ENCODE data around the gene GAK. TPM values are rescaled to one million over a fixed set of nuclear protein-coding genes. Genes with fewer than 3 reads are reported as not detected.

Gene GAK
- total and polyA plus RNA-seq, 2 of the 13 experiments (the other 11 are each of a cell fraction or from before 2014, with no cell fraction given), result 17.5 to 44.3 TPM

DNA sequence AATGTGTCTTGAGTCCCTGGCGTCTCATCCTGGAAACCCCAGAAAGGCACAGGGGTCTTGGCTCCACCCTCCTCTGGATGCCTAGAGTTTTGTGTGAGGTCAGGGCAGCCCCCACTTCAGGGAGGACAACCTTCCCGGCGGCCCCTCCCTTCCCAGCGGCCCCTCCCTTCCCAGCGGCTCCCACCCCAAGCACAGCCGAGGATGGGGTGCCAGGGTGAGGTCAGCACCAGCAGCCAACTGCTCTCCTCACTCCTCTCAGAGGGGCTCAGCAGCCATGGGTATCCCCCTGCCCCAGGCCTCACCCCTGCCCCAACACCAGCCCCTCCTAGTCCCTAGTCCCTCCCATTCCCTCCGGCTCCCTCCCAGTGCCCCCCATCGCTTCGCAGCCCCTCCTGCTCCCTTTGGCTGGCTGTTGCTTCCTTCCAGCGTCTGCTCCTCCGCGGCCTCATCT lies 23.8 kb upstream of the GAK start:
- H3K4me2 ChIP-seq (ENCODE audit: low read depth, low read length), result no peak overlapping the region
- POLR2A ChIA-PET, result no interaction called here
- H3K36me3 ChIP-seq (replicated peaks in 1 of 2; ENCODE audit: control insufficient read depth in 1 of 2, insufficient read depth in 2 of 2, low read length in 2 of 2), result no peaks in the 10 kb centered on the region
- H3K9ac ChIP-seq (ENCODE audit: insufficient read depth, low read depth, low read length), result no peak overlapping the region
- H4K20me1 ChIP-seq (ENCODE audit: insufficient read depth, low read length), result no peaks in the 10 kb centered on the region
- in situ Hi-C loops (cut with HindIII; ENCODE audit: extremely low pct_ligation_motif_present, low pct_unique_long_range_greater_than_20kb), result no loop called here
- H3K27me3 ChIP-seq (ENCODE audit: control insufficient read depth in 1 of 2, insufficient read depth in 2 of 2, low read length in 2 of 2), result no peaks in the 10 kb centered on the region
- DNase-seq (ENCODE audit: low spot score) (no peak), ATAC-seq (no peak), FAIRE-seq (no peak)
- H2AFZ ChIP-seq (ENCODE audit: low read length), result no peak overlapping the region
- H3K4me1 ChIP-seq (ENCODE audit: insufficient read depth, low read length), result no peaks in the 10 kb centered on the region
- no peak overlapping the region for H3K4me3 ChIP-seq (replicated peaks in 1 of 3; ENCODE audit: insufficient read depth in 1 of 3, low read depth in 2 of 3, low read length in 3 of 3)
- TF ChIP-seq FOXA3 (CRISPR knock-in tag; IDR thresholded peaks at IDR 0.05) (no peak), RFX3 (CRISPR knock-in tag; IDR thresholded peaks at IDR 0.05) (no peak), RXRA (CRISPR knock-in tag; IDR thresholded peaks at IDR 0.05) (no peak), ZSCAN29 (CRISPR knock-in tag; conservative IDR thresholded peaks at IDR 0.05) (no peak), ZNF441 (CRISPR knock-in tag; IDR thresholded peaks at IDR 0.05; ENCODE audit: borderline replicate concordance) (no peak), MTF2 (CRISPR knock-in tag; IDR thresholded peaks at IDR 0.05; ENCODE audit: borderline replicate concordance) (no peak), ZNF75D (CRISPR knock-in tag; IDR thresholded peaks at IDR 0.05; ENCODE audit: borderline replicate concordance) (no peak), BCL6 (CRISPR knock-in tag; IDR thresholded peaks at IDR 0.05) (no peak), IRX3 (CRISPR knock-in tag; IDR thresholded peaks at IDR 0.05; ENCODE audit: borderline replicate concordance, low read depth) (no peak)
- TF ChIP-seq, protein P1, sequence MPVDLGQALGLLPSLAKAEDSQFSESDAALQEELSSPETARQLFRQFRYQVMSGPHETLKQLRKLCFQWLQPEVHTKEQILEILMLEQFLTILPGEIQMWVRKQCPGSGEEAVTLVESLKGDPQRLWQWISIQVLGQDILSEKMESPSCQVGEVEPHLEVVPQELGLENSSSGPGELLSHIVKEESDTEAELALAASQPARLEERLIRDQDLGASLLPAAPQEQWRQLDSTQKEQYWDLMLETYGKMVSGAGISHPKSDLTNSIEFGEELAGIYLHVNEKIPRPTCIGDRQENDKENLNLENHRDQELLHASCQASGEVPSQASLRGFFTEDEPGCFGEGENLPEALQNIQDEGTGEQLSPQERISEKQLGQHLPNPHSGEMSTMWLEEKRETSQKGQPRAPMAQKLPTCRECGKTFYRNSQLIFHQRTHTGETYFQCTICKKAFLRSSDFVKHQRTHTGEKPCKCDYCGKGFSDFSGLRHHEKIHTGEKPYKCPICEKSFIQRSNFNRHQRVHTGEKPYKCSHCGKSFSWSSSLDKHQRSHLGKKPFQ (CRISPR knock-in tag; IDR thresholded peaks at IDR 0.05; ENCODE audit: insufficient replicate concordance), result no peak
- intact Hi-C loops (cut with micrococcal nuclease; ENCODE audit: unreplicated experiment), result no loop called here
- 83% methylated on average over 9 of the region's 12 CpGs for WGBS (ENCODE audit: low lambda C conversion rate)
- CTCF ChIA-PET (ENCODE audit: low intra/inter-chr PET ratio, low total read pairs), result no interaction called here
- BruUV-seq (replicated peaks), result no TSS peak
- no peak overlapping the region for H3K27ac ChIP-seq (ENCODE audit: extremely low read length, insufficient read depth, low read length)
- H3K79me2 ChIP-seq (ENCODE audit: insufficient read depth, low read length), result no peaks in the 10 kb centered on the region
- H3K9me3 ChIP-seq (ENCODE audit: low read length), result no peaks in the 10 kb centered on the region
